ENCODE measurements around the gene AMDHD1.
"Not testable (repeated sequence)": the region's sequence is repeated elsewhere in the genome, so short reads cannot be mapped to it uniquely, and the experiment has no call there.

The AMDHD1 gene

DNA sequence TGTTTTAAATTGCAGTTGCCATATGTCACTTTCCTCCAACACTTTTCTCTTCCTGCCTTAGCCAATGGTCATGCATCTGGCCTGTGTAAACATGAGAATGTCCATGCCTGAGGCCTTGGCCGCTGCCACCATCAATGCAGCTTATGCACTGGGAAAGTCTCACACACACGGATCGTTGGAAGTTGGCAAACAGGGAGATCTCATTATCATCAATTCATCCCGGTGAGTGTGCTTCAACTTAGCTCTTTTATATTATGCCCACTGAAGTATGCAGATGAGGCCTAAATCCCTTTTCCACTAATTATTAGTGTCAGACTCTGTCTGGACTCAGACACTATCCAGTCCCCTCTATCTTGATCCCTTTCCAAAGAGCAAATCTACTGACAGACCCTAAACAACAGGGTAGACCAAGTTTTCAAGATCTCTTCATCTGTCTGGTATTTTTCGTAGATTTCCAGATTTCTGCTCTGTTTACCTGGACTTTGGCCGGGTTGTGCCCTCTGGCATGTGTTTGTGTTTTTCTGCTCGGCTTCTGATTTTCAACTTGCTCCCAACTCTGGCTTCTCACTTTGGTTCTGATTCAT lies 23.2 kb downstream of the AMDHD1 start:
- no peak for DNase-seq

DNA sequence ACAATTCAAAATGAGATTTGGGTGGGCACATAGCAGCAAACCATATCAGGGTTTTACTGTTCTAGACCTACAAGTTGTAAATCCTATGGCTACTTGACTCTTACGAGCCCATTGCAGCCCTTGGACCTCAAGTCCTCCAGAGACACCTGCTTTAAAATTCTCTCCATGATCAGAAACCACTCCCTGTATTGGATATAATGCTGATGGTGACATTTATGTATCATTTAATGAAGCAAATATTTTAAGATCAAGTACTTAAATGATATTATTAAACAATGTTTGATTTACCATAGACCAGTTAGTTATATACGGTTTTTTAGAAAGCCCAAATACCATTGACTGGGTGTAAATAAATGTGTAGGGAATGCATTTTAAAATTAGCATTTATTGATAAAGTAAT lies 24.2 kb downstream of the AMDHD1 start:
- DNase-seq: no peak

DNA sequence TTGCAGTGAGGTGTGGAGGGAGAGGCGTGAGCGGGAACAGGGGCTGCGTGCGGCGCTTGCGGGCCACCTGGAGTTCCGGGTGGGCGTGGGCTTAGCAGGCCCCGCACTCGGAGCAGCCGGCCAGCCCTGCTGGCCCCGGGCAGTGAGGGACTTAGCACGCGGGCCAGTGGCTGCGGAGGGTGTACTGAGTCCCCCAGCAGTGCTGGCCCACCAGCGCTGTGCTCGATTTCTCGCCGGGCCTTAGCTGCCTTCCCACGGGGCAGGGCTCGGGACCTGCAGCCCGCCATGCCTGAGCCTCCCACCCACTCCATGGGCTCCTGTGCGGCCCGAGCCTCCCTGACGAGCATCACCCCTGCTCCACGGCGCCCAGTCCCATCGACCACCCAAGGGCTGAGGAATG lies 26.0 kb downstream of the AMDHD1 start:
- not testable (repeated sequence) for DNase-seq

DNA sequence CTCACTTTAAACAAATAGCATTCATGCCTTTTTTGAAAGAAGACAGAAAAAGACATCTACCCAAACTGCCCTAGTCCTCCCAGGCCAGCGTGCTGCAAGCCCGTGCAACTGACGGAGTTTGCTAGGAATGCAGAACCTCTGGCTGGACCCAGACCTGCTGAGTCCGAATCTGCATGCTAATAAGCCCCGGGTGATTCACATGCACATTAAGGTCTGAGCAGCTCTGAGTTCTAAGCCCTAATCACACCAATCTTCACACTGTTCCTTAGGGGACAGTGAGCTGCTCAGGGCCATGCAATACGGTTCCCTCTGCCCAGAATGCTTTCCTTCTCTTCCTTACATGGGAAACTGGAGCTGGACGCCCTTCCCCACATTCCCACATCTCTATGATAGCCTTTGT lies 27.8 kb downstream of the AMDHD1 start:
- DNase-seq: no peak

DNA sequence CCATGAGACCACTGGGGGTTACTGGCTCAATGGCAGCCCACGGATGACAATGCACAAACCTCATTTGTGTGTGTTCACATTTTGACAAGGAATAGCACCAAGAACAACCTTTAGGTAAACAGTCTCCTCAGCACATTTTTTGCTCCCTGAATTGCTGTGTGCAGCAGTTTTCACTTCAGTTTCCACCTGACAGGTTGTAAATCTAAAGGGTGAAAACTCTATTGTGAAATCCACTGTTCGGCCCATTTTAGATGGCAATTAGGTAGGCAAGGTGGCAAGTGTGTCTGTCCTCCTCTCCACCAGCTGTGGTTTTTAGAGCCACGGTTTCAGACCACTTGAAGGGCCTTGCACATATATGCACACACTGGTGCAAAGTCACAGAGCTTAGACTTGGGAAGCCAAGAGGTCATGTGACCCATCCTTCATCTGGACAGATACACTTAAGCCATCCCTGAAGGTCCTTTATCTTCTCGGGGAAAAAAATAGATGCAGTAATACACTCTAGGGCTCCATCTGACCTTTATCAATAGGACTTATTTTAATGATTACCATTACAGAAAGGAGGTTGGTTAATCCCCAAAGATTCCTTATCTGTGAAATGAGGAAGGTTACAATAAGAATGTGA lies 29.8 kb downstream of the AMDHD1 start:
- no peak for DNase-seq

DNA sequence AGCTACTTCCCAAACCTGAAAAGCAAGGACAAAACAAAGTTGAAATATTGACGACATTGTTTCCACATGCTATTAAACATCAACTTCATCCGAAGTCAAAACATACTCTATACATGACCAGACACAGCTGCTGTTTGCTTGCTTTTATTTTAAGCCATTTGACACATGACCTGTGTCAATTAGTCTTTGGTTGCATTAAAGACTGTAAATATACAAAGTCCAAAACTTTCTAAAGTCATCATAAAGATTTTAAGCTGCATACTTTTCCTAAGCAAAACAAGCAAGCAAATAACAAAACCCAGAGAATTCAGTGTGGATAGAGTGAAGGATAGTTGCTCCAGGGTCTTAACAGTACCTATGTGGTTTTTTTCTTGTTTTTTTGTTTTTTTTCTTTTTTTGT lies 31.2 kb downstream of the AMDHD1 start:
- DNase-seq: no peak

DNA sequence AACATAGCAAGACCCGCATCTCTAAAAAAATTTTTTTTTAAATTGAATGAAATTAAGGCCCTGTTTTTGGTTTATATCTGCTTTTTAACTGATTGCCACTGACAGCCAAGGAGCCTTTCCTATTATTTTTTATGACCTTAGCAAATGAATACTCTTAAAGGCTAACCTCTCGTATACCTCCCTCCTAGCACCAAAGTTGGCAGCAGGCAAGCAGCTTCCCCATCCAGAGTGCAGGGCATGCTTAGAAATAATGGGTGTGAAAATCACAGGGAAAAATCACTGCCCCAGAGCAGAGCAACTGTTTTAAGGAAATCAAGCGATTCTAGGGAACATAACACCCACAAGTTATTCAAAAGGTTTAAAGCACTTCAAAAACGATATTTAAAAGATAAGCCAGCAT lies 32.4 kb downstream of the AMDHD1 start:
- DNase-seq: no peak

DNA sequence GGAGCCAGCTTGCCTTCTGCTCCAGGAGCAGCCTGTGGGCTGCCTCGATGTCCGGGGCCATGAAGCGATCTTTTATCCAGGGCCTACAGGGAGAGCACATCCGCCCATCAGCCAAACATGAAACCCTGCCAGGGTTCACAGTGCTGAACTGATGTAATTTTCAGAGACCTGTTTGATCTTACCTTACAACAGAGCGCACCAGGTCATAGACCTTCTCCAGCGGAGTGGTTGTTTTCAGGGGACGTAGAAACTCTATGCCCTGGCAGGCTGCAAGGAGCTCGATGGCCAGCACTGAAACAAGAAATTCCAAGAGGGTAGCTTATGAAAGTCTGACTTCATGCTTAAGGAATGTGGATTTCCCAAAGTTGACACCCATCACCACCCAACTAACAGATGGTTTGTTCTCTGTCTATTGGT lies 33.3 kb downstream of the AMDHD1 start:
- no peak for DNase-seq

DNA sequence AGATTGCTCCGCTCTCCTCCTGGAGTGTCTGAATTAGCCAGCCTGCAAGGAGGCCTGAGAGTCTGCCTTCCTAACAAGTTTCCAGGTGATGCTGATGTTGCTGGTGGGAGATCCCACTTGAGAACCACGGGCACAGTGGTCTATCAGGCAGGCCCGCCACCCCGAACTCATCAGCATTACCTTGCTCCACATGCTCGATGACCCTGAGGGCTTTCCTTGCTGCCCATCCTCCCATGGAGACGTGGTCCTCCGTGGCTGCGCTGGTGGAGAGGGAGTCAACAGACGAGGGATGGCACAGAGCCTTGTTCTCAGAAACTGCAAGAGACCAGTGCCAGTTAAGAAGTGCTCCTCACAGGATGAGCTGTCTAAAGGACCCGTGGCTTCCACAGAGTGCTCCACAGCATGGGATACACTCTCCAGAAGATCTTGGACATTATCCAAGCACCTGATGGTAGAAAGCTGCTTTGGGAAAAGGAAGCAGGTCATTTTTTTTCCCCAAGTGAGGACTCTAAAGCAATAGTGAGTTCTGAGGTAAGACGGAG lies 34.7 kb downstream of the AMDHD1 start:
- DNase-seq: no peak

DNA sequence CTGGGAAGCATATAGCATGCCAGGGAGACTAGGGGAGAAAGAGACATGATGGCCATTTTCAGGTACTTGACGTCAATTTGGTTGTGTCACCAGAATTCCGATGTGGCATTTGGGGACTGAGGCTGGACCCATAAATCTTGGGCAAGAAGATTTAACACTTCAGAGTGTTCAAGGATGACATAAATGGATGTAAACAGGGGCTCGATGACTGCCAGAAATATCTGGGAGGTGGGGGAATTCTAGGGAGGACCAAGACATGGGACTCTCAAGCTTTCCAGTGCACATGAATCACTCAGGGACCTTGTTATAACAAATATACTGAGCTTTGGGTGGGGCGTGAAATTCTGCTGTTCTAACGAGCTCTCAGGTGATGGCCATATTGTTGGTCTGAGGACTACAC lies 35.2 kb downstream of the AMDHD1 start:
- DNase-seq: no peak

DNA sequence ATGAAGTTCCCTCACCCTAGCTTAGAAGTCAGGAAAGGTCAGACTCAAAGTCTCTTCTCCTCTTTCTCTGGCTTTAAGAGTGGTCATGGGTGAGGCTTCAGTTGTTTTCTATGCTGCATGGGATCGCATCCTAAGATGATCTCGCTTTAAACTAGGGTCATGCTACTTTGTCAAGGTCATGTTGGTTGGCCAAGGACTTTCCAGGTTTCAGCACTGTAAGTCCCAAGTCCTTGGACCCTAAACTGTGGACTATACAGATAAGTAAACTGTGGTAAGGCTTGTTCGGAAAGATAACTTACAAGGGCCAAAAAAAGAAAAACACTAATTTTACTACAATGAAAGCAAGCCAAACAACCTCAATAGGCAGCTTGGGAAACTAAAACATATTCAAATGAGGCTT lies 35.6 kb downstream of the AMDHD1 start:
- no peak for DNase-seq

DNA sequence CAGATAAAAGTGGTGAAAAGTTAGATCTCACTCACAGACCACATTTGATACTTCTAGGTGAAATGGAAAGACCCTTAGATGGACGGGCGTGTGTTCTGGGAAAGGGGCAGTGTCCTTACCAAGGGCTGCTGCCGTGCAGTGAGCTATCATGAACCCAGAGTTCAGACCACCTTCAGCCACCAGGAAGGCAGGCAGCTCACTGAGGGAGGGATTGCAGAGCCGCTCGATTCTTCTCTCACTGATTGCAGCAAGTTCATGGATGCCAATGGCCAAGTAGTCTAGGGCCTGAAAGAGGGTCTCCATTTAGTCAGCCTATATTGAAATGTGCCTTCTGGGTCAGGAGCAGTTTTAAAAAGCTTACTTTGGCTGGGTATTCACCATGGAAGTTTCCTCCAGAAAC lies 37.3 kb downstream of the AMDHD1 start:
- no peak for DNase-seq

DNA sequence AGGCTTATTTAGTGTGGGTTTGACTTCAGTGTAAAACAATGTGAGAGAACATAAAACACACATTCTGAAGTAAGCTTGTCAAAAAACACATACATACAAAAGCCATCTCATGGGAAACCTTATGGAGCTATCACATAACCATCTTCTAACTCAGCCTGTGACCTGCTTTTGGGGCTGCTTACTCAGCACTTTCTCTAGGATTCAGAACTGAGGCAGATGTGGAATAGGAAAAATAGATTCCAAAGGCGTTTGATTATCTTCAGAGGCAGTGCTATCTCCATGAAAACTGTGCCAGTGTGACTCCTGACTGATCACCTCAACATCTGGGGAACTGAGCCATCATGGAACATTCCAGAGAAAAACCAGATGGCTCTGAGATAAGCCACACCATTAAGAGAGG lies 39.5 kb downstream of the AMDHD1 start:
- no peak for DNase-seq

DNA sequence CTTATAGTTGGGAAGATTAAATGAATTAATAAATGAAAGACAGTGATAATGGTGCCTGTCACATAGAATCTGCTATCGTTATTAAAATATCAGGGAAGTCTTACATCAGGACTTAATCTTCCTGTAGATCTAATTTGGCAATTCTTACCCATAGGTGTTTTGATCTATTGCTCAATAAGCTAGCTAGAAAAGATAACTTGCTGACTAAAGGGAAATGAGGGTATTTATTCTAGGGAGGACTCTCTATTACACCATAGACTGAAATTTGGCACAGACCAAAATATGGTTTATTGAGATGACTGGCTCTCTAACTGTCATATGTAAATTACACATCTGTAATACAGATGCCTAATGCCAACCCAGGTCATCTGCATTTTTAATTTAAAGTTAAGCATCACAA lies 41.6 kb downstream of the AMDHD1 start:
- DNase-seq: no peak

DNA sequence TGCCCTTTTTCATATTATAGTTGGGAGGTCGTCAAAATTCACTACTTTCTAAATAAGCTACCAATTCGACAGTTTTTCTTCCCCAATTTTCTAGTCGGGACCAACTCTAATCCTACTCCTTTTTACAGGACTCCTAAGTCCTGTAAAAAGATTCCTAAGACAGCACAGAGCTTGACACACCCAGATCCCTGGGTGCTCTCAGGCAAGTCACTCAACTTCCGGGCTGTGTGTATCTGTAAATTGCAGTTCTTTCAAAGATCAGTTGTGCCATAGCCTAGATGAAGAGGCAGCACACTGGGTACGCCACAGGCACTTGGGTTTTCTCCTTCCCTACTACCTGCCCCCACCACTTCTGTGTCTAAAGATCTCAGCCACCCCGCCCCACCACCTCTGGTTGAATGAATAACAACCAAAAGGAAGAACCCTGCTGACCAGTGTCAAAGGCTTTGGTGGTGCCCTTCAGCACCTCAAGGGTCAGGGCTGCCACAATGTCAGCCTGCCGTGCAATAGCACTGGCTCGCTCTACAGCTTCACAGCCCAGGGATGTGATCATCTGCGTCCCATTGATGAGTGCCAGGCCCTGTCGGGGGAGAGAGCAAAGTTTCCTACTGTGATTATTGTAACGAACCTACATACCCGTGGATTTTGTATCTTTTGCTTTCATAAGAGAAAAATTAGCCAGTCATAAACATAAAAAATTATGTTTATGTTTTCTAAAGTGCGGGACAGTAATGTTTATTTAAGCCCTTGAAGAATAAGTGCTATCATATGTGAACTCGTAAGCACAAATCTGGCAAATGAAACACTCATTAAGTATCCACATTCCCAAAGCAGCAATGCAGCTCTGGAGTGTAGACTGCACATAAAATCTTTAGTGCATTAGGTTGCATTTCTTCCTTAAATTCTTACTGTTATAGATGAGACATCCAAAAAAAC lies 43.8 kb downstream of the AMDHD1 start:
- no peak for DNase-seq

DNA sequence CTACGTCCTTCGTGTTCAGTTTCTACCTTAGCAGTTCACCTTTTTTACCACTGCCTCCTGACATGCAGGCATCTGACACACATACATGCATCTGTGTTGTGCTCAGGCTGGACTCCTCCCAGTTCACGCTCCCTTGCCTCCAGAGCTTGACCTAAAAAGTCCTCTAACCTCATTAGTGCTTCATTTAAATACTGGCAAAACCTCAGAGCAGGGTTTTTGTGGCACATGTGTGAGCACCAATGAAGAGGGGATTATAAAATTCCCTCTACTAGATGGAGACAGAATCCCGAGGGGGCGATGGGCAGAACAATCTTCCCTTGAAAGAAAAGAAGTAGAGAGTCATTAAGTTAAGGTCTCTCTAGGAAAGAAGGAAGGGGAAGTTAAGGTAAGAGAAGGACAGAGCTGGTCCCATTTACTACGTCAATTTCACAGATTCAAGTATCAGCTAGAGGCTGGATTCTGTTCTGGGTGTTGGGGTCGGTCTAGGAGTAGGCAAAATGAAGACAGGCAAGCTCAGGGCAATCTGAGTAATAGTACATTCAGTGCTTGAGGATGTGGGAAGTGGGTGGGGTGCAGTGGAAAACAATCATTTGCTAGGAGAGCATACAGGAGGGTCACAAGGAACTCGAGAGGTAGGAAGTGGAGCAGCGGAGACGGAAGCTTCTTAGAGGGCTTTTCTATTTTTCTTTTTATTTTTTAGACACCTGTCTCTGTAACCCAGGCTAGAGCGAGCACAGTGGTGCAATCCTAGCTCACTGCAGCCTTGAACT lies 45.6 kb downstream of the AMDHD1 start:
- DNase-seq: no peak

DNA sequence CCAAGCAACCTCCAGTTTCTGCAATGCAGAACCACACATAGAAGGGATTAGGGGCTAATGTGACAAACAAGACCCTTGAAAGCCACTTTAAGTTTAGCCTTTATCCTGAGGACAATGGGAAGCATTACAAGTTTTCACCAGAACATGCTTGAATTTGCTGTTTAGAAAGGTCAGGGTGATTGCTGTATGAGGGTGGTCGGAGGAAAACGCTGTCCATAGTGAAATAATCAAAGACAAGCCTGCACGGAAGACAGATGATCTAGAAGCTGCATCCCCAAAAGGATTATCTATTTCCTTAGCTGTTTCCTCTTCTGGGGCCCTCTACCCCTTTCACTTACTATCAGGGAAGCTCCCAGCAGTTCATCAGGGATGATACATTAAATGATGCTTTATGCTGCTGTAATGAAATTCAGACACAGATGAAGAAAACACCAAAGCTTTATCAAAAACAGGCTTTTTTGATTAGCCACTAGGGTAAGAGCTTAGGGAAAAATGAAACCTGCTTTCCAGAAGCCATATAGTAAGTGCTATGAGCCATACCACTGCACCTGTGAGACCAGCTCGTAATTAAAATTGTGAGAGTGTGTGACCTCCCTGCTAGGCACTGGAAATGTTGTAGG lies 46.5 kb downstream of the AMDHD1 start:
- no peak for DNase-seq

DNA sequence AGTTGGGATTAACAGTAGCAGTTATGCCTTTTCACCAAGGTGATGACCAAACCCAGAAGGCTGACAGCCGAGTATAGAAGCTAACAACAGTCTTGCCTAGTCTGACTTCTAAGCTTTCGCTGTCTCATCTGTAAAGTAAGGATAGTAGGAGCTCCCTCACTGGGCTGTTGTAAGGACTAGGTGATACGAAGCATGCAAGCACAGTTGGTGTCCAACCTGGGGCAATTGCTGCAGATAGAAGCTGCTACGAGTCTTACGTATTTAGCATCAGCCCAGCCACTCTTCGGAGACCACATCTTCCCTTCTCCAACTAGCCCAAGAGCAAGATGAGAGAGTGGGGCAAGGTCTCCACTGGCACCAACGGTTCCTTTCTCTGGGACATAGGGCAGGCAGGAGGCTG lies 47.0 kb downstream of the AMDHD1 start:
- DNase-seq: no peak

DNA sequence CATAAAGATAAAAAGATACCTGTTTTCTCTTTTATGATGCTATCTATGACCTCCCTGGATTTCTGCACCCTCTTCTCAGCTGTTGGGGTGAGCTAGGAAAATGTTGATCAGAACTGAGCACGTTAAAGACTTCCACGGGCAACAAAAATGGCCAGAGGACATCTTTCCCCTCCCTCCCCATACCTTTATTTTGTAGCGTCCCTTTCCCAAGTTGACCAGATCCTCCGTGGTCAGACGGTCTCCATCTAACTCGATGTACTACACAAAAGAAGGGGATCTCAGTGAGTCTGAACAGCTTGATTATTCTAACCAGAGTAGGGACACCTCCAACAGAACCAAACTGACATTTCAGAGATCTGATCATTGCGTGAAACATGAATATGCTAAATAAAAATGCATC lies 50.8 kb downstream of the AMDHD1 start:
- DNase-seq: no peak

DNA sequence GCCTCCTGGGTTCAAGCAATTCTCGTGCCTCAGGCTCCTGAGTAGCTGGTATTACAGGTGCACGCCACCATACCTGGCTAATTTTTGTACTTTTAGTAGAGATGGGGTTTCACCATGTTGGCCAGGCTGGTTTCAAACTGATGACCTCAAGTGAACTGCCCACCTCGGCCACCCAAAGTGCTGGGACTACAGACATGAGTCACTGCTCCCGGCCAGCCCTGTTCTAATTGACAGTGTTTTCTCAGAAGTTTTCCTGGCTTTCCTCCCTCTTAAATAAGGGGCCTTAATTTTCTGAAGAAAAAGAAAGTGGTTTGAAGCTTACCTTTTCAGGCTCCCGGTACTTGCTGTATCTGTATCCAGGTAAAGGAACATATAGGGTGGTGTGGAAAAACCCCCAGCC lies 51.3 kb downstream of the AMDHD1 start:
- DNase-seq: no peak

DNA sequence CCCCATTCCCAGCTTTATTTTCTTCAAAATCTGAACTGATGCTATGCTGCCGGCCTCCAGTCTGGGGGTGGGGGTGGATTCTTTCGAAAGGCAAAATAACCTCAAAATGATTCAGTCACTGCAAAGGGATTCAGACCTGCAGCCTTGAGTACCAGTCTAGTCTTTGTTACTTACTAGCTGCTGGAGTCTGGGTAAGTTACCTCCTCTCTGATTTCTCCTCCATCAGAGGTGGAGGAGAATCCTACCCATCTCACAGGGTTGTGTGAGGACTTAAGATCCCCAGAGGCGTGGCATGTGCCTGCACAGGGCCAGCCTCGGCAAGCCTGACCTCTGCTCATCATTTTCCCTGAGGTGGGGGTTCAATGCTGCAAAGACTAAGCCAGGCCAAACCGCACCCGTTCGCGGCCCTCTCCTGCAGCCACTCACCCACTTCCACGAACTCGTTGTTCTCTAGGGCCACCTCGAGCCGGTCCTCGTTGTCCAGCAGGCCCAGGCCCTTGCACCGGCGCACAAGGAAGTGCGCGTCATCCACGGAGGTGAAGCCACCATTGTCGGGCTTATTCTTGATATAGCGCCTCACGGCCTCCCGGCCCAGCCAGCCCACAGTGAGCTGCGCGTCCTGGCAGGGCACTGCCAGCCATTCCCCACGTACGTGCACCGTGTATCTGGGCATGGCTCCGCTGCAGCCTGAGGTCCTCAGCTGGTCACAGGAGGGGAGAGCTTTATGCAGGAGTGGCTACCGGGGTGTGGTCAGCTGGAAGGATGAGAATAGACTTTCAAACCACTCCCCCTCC lies 52.3 kb downstream of the AMDHD1 start:
- no peak for DNase-seq
